HCT116 (cell line): ENCODE measurements around the gene EIF3L. TPM values are rescaled to one million over a fixed set of nuclear protein-coding genes. Genes with fewer than 3 reads are reported as not detected.

Experiments used
- ATAC-seq: fragments of 200-7000 bp; cut with Tn5 transposase; 2 replicates; pipeline ENCODE4 v1.9.1; 2020; ENCODE audit warnings: mild to moderate bottlenecking, moderate library complexity
- BruUV-seq: library from RNA; stranded (reverse); fragments of 400-500 nt; replicated peaks from 2 replicates; lab custom pipeline; 2021; lab: Mats Ljungman, UMichigan
- CTCF ChIA-PET: fragments of 300-600 bp; sonication (Branson Sonifier 250); formaldehyde crosslinking; loops from one replicate; lab custom pipeline; 2021; ENCODE audit warnings: antibody characterized with exemption; lab: Charles Lee
- POLR2A ChIA-PET: fragments of 300-600, 350-600 bp; sonication (Branson Sonifier 250); formaldehyde crosslinking; loops from one replicate; lab custom pipeline; 2021; ENCODE audit warnings: antibody characterized with exemption; lab: Charles Lee
- RAD21 ChIA-PET, 2 experiments: fragments of 300-600 bp; sonication (Branson Sonifier 250); formaldehyde crosslinking; loops; one replicate each; lab custom pipeline; 2023; ENCODE audit warnings: low total read pairs in 2 of 2; ENCODE audit not compliant: uncharacterized antibody in 2 of 2, unreplicated experiment in 2 of 2, low non-redundant PET in 1 of 2; lab: Charles Lee
- DNase-seq: peaks from one replicate; pipeline ENCODE4 v3.0.0-alpha.2; 2010; ENCODE audit warnings: low read depth, low spot score
- H2AFZ ChIP-seq: fragments of 200-600 bp; shearing (Covaris generic), sonication (generic); 2 replicates; pipeline ENCODE4 v1.6.1; 2017; ENCODE audit warnings: low read depth, mixed run types, mixed read lengths, antibody characterized with exemption, low read length; ENCODE audit not compliant: poor library complexity, severe bottlenecking
- H3K27ac ChIP-seq: 2 replicates; pipeline ENCODE4 v1.5.1; 2012; ENCODE audit warnings: low read depth, low read length
- H3K27me3 ChIP-seq: fragments of 200-600 bp; sonication (generic); 2 replicates; pipeline ENCODE4 v1.6.1; 2016; ENCODE audit warnings: mixed run types, low read length, mixed read lengths; ENCODE audit not compliant: insufficient read depth
- H3K36me3 ChIP-seq, 2 experiments: fragments of 200-500 bp in 1 of 2; fragments of 200-600 bp in 1 of 2; sonication (Bioruptor generic) in 1 of 2; sonication (generic) in 1 of 2; 2 replicates each; pipeline versions ENCODE4 v1.5.1 to v1.6.1; 2014 to 2016; ENCODE audit warnings: low read length in 2 of 2, inconsistent platforms in 1 of 2, mixed read lengths in 1 of 2, mixed run types in 1 of 2; ENCODE audit not compliant: insufficient read depth in 2 of 2, control insufficient read depth in 1 of 2
- H3K4me1 ChIP-seq, 2 experiments: fragments of 200-600 bp in 1 of 2; sonication (generic) in 1 of 2; 2 replicates each; pipeline versions ENCODE4 v1.5.1 to v1.6.1; 2012 to 2017; ENCODE audit warnings: low read length in 2 of 2, inconsistent platforms in 1 of 2, mild to moderate bottlenecking in 1 of 2, mixed read lengths in 1 of 2, mixed run types in 1 of 2, moderate library complexity in 1 of 2; ENCODE audit not compliant: insufficient read depth in 2 of 2, control insufficient read depth in 1 of 2
- H3K4me2 ChIP-seq: fragments of 200-600 bp; sonication (generic); 2 replicates; pipeline ENCODE4 v1.6.1; 2017; ENCODE audit warnings: mixed run types, low read length, mixed read lengths
- H3K4me3 ChIP-seq, 2 experiments: fragments of 200-600 bp in 1 of 2; sonication (generic) in 1 of 2; replicated peaks in 1 of 2; 2 replicates each; pipeline ENCODE4 v1.5.1; 2011 to 2016; ENCODE audit warnings: low read length in 2 of 2, control low read depth in 1 of 2, low read depth in 1 of 2, mild to moderate bottlenecking in 1 of 2, mixed read lengths in 1 of 2, mixed run types in 1 of 2
- H3K79me2 ChIP-seq: fragments of 200-600 bp; sonication (generic); 2 replicates; pipeline ENCODE4 v1.6.1; 2017; ENCODE audit warnings: mild to moderate bottlenecking, mixed run types, low read length, moderate library complexity, mixed read lengths; ENCODE audit not compliant: insufficient read depth
- H3K9ac ChIP-seq: fragments of 200-600 bp; sonication (generic); 2 replicates; pipeline ENCODE4 v1.6.1; 2016; ENCODE audit warnings: low read length, mixed read lengths
- H3K9me2 ChIP-seq: fragments of 200-600 bp; sonication (generic), shearing (Covaris generic); 2 replicates; pipeline ENCODE4 v1.6.1; 2017; ENCODE audit warnings: mixed run types, mild to moderate bottlenecking, moderate library complexity; ENCODE audit not compliant: insufficient read depth
- H3K9me3 ChIP-seq, 2 experiments: fragments of 200-500 bp in 1 of 2; fragments of 200-600 bp in 1 of 2; sonication (Bioruptor generic) in 1 of 2; sonication (generic) in 1 of 2; 2 replicates each; pipeline ENCODE4 v1.6.1; 2014 to 2017; ENCODE audit warnings: low read length in 2 of 2, mixed read lengths in 2 of 2, inconsistent platforms in 1 of 2, low read depth in 1 of 2, mild to moderate bottlenecking in 1 of 2, mixed run types in 1 of 2, moderate library complexity in 1 of 2; ENCODE audit not compliant: control insufficient read depth in 1 of 2, insufficient read depth in 1 of 2
- H4K20me1 ChIP-seq: fragments of 200-600 bp; sonication (generic), shearing (Covaris generic); 2 replicates; pipeline ENCODE4 v1.6.1; 2017; ENCODE audit warnings: mixed run types, mild to moderate bottlenecking, moderate library complexity; ENCODE audit not compliant: insufficient read depth
- ATF3 ChIP-seq: IDR thresholded peaks from 2 replicates; pipeline ENCODE4 v1.6.1; 2012
- CBX3 ChIP-seq: IDR thresholded peaks from 2 replicates; pipeline ENCODE4 v1.6.1; 2012; ENCODE audit warnings: low read depth
- CTCF ChIP-seq, 3 experiments: fragments of 200-600 bp in 1 of 3; sonication (generic) in 1 of 3; IDR thresholded peaks in 2 of 3; conservative IDR thresholded peaks in 1 of 3; 2 replicates each; pipeline ENCODE4 v1.5.1; 2012 to 2017; ENCODE audit warnings: low read depth in 2 of 3, low read length in 2 of 3, antibody characterized with exemption in 1 of 3, borderline replicate concordance in 1 of 3, control low read depth in 1 of 3, mild to moderate bottlenecking in 1 of 3, mixed read lengths in 1 of 3, mixed run types in 1 of 3, moderate library complexity in 1 of 3; ENCODE audit not compliant: insufficient read depth in 1 of 3
- EZH2 ChIP-seq: fragments of 200-600 bp; sonication (generic); IDR thresholded peaks from 2 replicates; pipeline ENCODE4 v1.6.1; 2017; ENCODE audit warnings: antibody characterized with exemption, mixed run types
- EZH2phosphoT487 ChIP-seq: fragments of 200-600 bp; IDR thresholded peaks from 2 replicates; pipeline ENCODE4 v1.6.1; 2018; ENCODE audit warnings: antibody characterized with exemption, borderline replicate concordance
- FOSL1 ChIP-seq: IDR thresholded peaks from 2 replicates; pipeline ENCODE4 v1.6.1; 2012; ENCODE audit warnings: low read depth
- MAX ChIP-seq: IDR thresholded peaks from 2 replicates; pipeline ENCODE4 v1.6.1; 2012
- POLR2A ChIP-seq: IDR thresholded peaks from 2 replicates; pipeline ENCODE4 v1.7.0; 2011; ENCODE audit warnings: borderline replicate concordance; ENCODE audit not compliant: insufficient read depth, insufficient read length; ENCODE audit errors: extremely low read depth
- REST ChIP-seq: IDR thresholded peaks from 2 replicates; pipeline ENCODE4 v1.6.1; 2012; ENCODE audit warnings: low read depth
- SP1 ChIP-seq: IDR thresholded peaks from 2 replicates; pipeline ENCODE4 v1.6.1; 2012; ENCODE audit warnings: low read depth
- YY1 ChIP-seq: IDR thresholded peaks from 2 replicates; pipeline ENCODE4 v1.6.1; 2011; ENCODE audit warnings: low read length, low read depth, moderate library complexity, mild to moderate bottlenecking; ENCODE audit not compliant: insufficient replicate concordance; ENCODE audit errors: extremely low read depth
- ZNF274 ChIP-seq: fragments of 200-500 bp; sonication (Bioruptor generic); IDR thresholded peaks from 2 replicates; pipeline ENCODE4 v1.6.1; 2014; ENCODE audit warnings: mild to moderate bottlenecking, low read depth, low read length, inconsistent platforms
- intact Hi-C: fragments of 100-400 bp; cut with micrococcal nuclease; formaldehyde crosslinking; loops from 2 replicates; pipeline ENCODE4 v1.10.0; 2022
- total RNA-seq: library from RNA; stranded (reverse); gene quantifications from one replicate; pipeline ENCODE4 v1.2.1, GENCODE V29; 2021; ENCODE audit not compliant: unreplicated experiment

The EIF3L gene
- total RNA-seq, 1 experiment from 2014 or later = 687 TPM

- ChIA-PET RAD21 (interaction anchor here in 1 of 2 experiments (0.6 kb wide), 1 partner anchor 13 kb away, joined by 3 read pairs; the partner anchor contains the start of gene MICALL1), POLR2A (interaction anchor here (1.1 to 1.8 kb wide), 2 partner anchors 13 to 29 kb away, joined by 3 to 7 read pairs; no protein-coding TSS in a partner anchor), CTCF (interaction anchor here (0.9 to 1.5 kb wide), 4 partner anchors 14 to 72 kb away, joined by 3 to 5 read pairs (median 4); partner anchors contain the start of gene MICALL1)
- H3K9me2 ChIP-seq = no peaks in the 10 kb centered on the region
- no peak overlapping the region for H3K27ac ChIP-seq
- H3K27me3 ChIP-seq = no peaks in the 10 kb centered on the region
- peaks cover 16 to 19% of the 10 kb centered on the region in 2 experiments for H3K36me3 ChIP-seq
- peaks cover 43 to 52% of the 10 kb centered on the region in 2 experiments for H3K4me1 ChIP-seq
- intact Hi-C loops = no loop called here
- H3K4me2 ChIP-seq = peak overlapping the region; percentile 3; the same call in 1 of the 2 replicates
- H3K9ac ChIP-seq = no peak overlapping the region
- peaks cover 5% of the 10 kb centered on the region; the same call in 1 of the 2 replicates for H3K79me2 ChIP-seq
- no TSS peak for BruUV-seq
- H2AFZ ChIP-seq = no peak overlapping the region
- no peak overlapping the region for H3K4me3 ChIP-seq
- TF ChIP-seq CBX3 (no peak), ZNF274 (no peak), REST (no peak), YY1 (no peak), EZH2phosphoT487 (no peak), FOSL1 (no peak), SP1 (no peak), CTCF (IDR thresholded peaks at IDR 0.05 in 2 of 3, conservative IDR thresholded peaks at IDR 0.05 in 1 of 3; ENCODE audit: borderline replicate concordance in 1 of 3, insufficient read depth in 1 of 3, low read depth in 2 of 3, low read length in 2 of 3) (no peak), ATF3 (no peak), MAX (no peak), EZH2 (no peak), POLR2A (no peak)
- ATAC-seq (no peak), DNase-seq (no peak)
- H3K9me3 ChIP-seq = no peaks in the 10 kb centered on the region
- no peaks in the 10 kb centered on the region for H4K20me1 ChIP-seq
Observed at GRCh38 chr22:37892566-37893335, 43.5 kb downstream of the EIF3L start.
